PC-9 (cell line): ENCODE results near the gene C4orf36. TPM values are rescaled to one million over a fixed set of nuclear protein-coding genes. Genes with fewer than 3 reads are reported as not detected.

Source experiments
- BruUV-seq: library from RNA; stranded (reverse); fragments of 400-500 nt; replicated peaks from 2 replicates; lab custom pipeline; 2021; lab: Mats Ljungman, UMichigan
- CTCF ChIA-PET: fragments of 300-600 bp; sonication (Branson Sonifier 250); formaldehyde crosslinking; loops from one replicate; lab custom pipeline; 2022; ENCODE audit warnings: antibody characterized with exemption; lab: Charles Lee
- POLR2A ChIA-PET: fragments of 300-600 bp; sonication (Branson Sonifier 250); formaldehyde crosslinking; loops from one replicate; lab custom pipeline; 2022; ENCODE audit warnings: antibody characterized with exemption; ENCODE audit not compliant: unreplicated experiment; lab: Charles Lee
- DNase-seq, 2 experiments: peaks; one replicate each; pipeline versions ENCODE4 v3.0.0 to v3.0.0-alpha.2; 2015 to 2022; ENCODE audit warnings: mixed read lengths in 1 of 2
- H2AFZ ChIP-seq: fragments of 200-600 bp; sonication (generic); 2 replicates; pipeline ENCODE4 v1.8.1; 2017; ENCODE audit warnings: antibody characterized with exemption
- H3F3A ChIP-seq: fragments of 200-600 bp; sonication (generic); 2 replicates; pipeline ENCODE4 v1.8.1; 2017; ENCODE audit warnings: antibody characterized with exemption, mild to moderate bottlenecking, low read depth; ENCODE audit not compliant: insufficient read depth
- H3K27ac ChIP-seq: fragments of 200-600 bp; sonication (generic); 2 replicates; pipeline ENCODE4 v1.6.1; 2016; ENCODE audit warnings: mixed run types
- H3K27me3 ChIP-seq: fragments of 200-600 bp; sonication (generic); 2 replicates; pipeline ENCODE4 v1.6.1; 2016; ENCODE audit warnings: low read depth, mixed run types; ENCODE audit not compliant: insufficient read depth
- H3K36me3 ChIP-seq: fragments of 200-600 bp; sonication (generic); 2 replicates; pipeline ENCODE4 v1.6.1; 2016; ENCODE audit warnings: low read depth, mixed run types
- H3K4me1 ChIP-seq: fragments of 200-600 bp; sonication (generic); replicated peaks from 2 replicates; pipeline ENCODE4 v1.6.1; 2016; ENCODE audit warnings: mixed run types; ENCODE audit not compliant: insufficient read depth
- H3K4me2 ChIP-seq: fragments of 200-600 bp; sonication (generic); 2 replicates; pipeline ENCODE4 v1.6.1; 2017; ENCODE audit warnings: mixed run types
- H3K4me3 ChIP-seq: fragments of 200-600 bp; sonication (generic); 2 replicates; pipeline ENCODE4 v1.6.1; 2016; ENCODE audit warnings: mixed run types
- H3K79me2 ChIP-seq: fragments of 200-600 bp; sonication (generic); 2 replicates; pipeline ENCODE4 v1.6.1; 2017; ENCODE audit warnings: low read depth, mixed run types
- H3K9me2 ChIP-seq: fragments of 200-600 bp; sonication (generic); 2 replicates; pipeline ENCODE4 v1.8.1; 2017; ENCODE audit warnings: mild to moderate bottlenecking; ENCODE audit not compliant: insufficient read depth
- H3K9me3 ChIP-seq: fragments of 200-600 bp; sonication (generic); 2 replicates; pipeline ENCODE4 v1.8.1; 2016; ENCODE audit warnings: low read depth; ENCODE audit not compliant: insufficient read depth
- H4K20me1 ChIP-seq: fragments of 200-600 bp; sonication (generic); 2 replicates; pipeline ENCODE4 v1.8.1; 2017; ENCODE audit not compliant: insufficient read depth
- EZH2 ChIP-seq: fragments of 200-600 bp; sonication (generic); IDR thresholded peaks from 2 replicates; pipeline ENCODE4 v1.8.0; 2017; ENCODE audit warnings: antibody characterized with exemption, low read depth
- intact Hi-C: fragments of 100-400 bp; cut with micrococcal nuclease; formaldehyde crosslinking; loops from one replicate; pipeline ENCODE4 v1.10.0; 2022; ENCODE audit not compliant: unreplicated experiment
- total RNA-seq: library from RNA; stranded (reverse); gene quantifications from 2 replicates; pipeline ENCODE4 v1.2.3, GENCODE V29; 2021
- TF ChIP-seq, protein P1 (sequence below): fragments of 200-600 bp; sonication (generic); conservative IDR thresholded peaks from 2 replicates; pipeline ENCODE4 v1.6.1; 2017; ENCODE audit warnings: mixed run types, antibody characterized with exemption, mild to moderate bottlenecking, moderate library complexity

C4orf36 gene
- total RNA-seq, 1 experiment from 2014 or later, result not detected

DNA sequence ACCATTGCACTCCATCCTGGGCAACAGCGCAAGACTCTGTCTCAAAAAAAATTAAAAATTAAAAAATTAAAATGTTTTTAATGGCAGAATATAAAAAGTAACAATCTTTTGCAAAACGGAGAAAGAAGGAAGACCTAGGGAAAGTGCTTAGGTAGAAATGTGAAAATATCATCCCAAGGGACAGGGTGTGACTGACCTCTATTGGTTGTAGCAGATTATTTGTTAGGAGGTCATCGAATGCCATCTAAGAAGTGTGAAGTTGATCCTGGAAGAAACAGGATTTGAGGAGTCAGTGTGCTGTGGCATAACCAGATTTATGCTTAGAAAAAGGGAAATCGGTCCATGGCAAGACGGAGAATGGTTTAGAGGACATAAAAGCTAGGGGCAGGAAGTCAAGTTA, 18.1 kb upstream of the C4orf36 start:
- no peaks in the 10 kb centered on the region for H3F3A ChIP-seq
- no peak overlapping the region for H2AFZ ChIP-seq
- no TSS peak for BruUV-seq
- ChIA-PET POLR2A (no interaction called here), CTCF (no interaction called here)
- intact Hi-C loops, result no loop called here
- H3K9me3 ChIP-seq, result no peaks in the 10 kb centered on the region
- H3K79me2 ChIP-seq, result no peaks in the 10 kb centered on the region
- H3K4me2 ChIP-seq, result no peak overlapping the region
- TF ChIP-seq EZH2, result no peak
- TF ChIP-seq, protein P1, sequence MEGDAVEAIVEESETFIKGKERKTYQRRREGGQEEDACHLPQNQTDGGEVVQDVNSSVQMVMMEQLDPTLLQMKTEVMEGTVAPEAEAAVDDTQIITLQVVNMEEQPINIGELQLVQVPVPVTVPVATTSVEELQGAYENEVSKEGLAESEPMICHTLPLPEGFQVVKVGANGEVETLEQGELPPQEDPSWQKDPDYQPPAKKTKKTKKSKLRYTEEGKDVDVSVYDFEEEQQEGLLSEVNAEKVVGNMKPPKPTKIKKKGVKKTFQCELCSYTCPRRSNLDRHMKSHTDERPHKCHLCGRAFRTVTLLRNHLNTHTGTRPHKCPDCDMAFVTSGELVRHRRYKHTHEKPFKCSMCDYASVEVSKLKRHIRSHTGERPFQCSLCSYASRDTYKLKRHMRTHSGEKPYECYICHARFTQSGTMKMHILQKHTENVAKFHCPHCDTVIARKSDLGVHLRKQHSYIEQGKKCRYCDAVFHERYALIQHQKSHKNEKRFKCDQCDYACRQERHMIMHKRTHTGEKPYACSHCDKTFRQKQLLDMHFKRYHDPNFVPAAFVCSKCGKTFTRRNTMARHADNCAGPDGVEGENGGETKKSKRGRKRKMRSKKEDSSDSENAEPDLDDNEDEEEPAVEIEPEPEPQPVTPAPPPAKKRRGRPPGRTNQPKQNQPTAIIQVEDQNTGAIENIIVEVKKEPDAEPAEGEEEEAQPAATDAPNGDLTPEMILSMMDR, result no peak
- no peaks in the 10 kb centered on the region for H4K20me1 ChIP-seq
- H3K27ac ChIP-seq, result no peak overlapping the region
- H3K9me2 ChIP-seq, result no peaks in the 10 kb centered on the region
- no peaks in the 10 kb centered on the region for H3K36me3 ChIP-seq
- no peak for DNase-seq
- H3K4me1 ChIP-seq, result no peaks in the 10 kb centered on the region
- H3K4me3 ChIP-seq, result no peak overlapping the region
- H3K27me3 ChIP-seq, result no peaks in the 10 kb centered on the region

DNA sequence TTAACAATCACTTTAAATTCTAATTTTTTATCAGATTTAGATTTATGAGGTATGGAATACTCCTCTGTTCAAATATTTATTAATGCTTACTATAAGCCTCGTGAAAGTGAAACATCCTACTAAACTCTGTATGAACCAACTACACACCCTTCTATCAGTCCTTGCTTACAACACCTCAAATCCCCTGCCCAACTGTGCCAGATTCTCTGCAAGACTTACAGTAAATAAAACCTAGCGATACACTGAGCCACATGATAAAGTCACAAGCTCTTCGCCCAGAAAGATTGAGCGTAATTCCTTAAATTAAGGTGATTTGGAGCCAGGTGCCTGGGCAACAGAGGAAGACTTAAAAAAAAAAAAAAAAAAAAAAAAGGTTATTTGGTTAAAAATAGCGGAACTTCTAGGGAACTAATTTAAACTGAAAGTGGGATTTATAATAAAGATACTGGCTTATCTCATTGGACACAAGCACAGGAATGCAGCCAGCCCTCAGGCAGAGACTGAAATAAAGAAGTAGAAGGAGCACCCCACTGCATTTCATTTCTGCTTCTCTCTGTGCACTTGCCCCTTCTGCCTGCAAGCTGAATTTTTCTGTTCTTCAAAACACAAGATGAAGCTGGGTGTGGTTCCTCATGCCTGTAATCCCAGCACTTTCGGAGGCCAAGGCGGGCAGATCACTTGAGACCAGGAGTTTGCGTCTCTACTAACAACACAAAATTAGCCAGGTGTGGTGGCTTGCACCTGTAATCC, 17.5 kb upstream of the C4orf36 start:
- Histone ChIP-seq H3K9me3 (no peaks in the 10 kb centered on the region), H2AFZ (no peak overlapping the region), H3K4me1 (no peaks in the 10 kb centered on the region), H3K27ac (no peak overlapping the region), H3K9me2 (no peaks in the 10 kb centered on the region), H3K36me3 (no peaks in the 10 kb centered on the region), H3K27me3 (no peaks in the 10 kb centered on the region), H4K20me1 (no peaks in the 10 kb centered on the region), H3K4me3 (no peak overlapping the region), H3K4me2 (no peak overlapping the region), H3F3A (no peaks in the 10 kb centered on the region), H3K79me2 (no peaks in the 10 kb centered on the region)
- no peak for DNase-seq
- intact Hi-C loops, result loop anchor here (10.0 kb wide), 1 partner anchor 935 kb away; no protein-coding TSS in a partner anchor
- ChIA-PET CTCF (no interaction called here), POLR2A (no interaction called here)
- no TSS peak for BruUV-seq
- TF ChIP-seq, protein P1, result no peak
- no peak for TF ChIP-seq EZH2

DNA sequence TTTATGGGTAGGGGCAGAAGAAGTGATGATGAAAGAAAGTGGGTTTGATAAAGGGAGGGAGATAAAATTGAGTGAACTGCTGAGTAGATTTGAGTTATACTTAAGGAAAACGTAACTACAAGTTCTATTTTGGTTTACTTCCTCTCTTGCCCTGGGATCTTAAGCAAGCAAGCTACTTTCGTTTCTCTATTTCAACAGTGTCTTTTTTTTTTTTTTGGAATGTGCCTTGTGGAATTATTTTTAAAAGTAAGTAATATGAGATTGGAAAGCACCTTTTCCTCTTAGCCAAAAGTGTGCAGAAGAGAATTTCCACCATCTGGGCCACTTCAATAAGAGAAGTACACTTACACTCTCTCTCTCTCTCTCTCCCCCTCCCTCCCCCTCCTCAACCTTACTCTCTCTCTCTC, 16.0 kb upstream of the C4orf36 start:
- CTCF ChIA-PET, result interaction anchor here (0.7 kb wide), 1 partner anchor 222 kb away, joined by 5 read pairs; no protein-coding TSS in a partner anchor
- Histone ChIP-seq H3K27me3 (no peaks in the 10 kb centered on the region), H3K4me1 (no peaks in the 10 kb centered on the region), H3K27ac (no peak overlapping the region), H3K9me2 (no peaks in the 10 kb centered on the region), H3F3A (no peaks in the 10 kb centered on the region), H3K79me2 (no peaks in the 10 kb centered on the region), H3K4me2 (no peak overlapping the region), H3K4me3 (no peak overlapping the region), H2AFZ (no peak overlapping the region), H4K20me1 (no peaks in the 10 kb centered on the region), H3K9me3 (no peaks in the 10 kb centered on the region), H3K36me3 (no peaks in the 10 kb centered on the region)
- intact Hi-C loops, result loop anchor here (10.0 kb wide), 1 partner anchor 937 kb away; no protein-coding TSS in a partner anchor
- no peak for DNase-seq
- TF ChIP-seq EZH2, result no peak
- POLR2A ChIA-PET, result interaction anchor here (0.7 kb wide), 1 partner anchor 98 kb away, joined by 6 read pairs; no protein-coding TSS in a partner anchor
- no TSS peak for BruUV-seq
